Loucy (cell line): ENCODE data around the gene BCAS1.

ENCODE experiments used
- H2AFZ ChIP-seq: fragments of 200-600 bp; sonication (generic); 2 replicates; pipeline ENCODE4 v1.6.0; 2016; ENCODE audit warnings: antibody characterized with exemption, mild to moderate bottlenecking, low read length, moderate library complexity
- H3F3A ChIP-seq: fragments of 200-600 bp; 2 replicates; pipeline ENCODE4 v1.6.0; 2016; ENCODE audit warnings: antibody characterized with exemption, low read depth, mild to moderate bottlenecking
- H3K27me3 ChIP-seq: fragments of 200-600 bp; sonication (generic); 2 replicates; pipeline ENCODE4 v1.6.1; 2014; ENCODE audit warnings: low read length, mild to moderate bottlenecking; ENCODE audit not compliant: insufficient read depth, poor library complexity, severe bottlenecking
- H3K36me3 ChIP-seq: fragments of 200-600 bp; sonication (generic); 2 replicates; pipeline ENCODE4 v1.6.1; 2016; ENCODE audit warnings: low read length; ENCODE audit not compliant: insufficient read depth
- H3K4me1 ChIP-seq: fragments of 200-600 bp; sonication (generic); 2 replicates; pipeline ENCODE4 v1.5.1; 2014; ENCODE audit warnings: low read length, mild to moderate bottlenecking; ENCODE audit not compliant: insufficient read depth, poor library complexity, severe bottlenecking
- H3K4me2 ChIP-seq: fragments of 200-600 bp; sonication (generic); 2 replicates; pipeline ENCODE4 v1.6.0; 2014; ENCODE audit warnings: antibody characterized with exemption, low read length, low read depth, mild to moderate bottlenecking; ENCODE audit not compliant: poor library complexity, severe bottlenecking
- H3K4me3 ChIP-seq: fragments of 200-600 bp; sonication (generic); 2 replicates; pipeline ENCODE4 v1.5.1; 2014; ENCODE audit warnings: low read length, mild to moderate bottlenecking, mixed read lengths; ENCODE audit not compliant: poor library complexity, severe bottlenecking
- H3K79me2 ChIP-seq: fragments of 200-600 bp; sonication (generic); 2 replicates; pipeline ENCODE4 v1.6.1; 2014; ENCODE audit warnings: low read length; ENCODE audit not compliant: insufficient read depth
- H3K9ac ChIP-seq: fragments of 200-600 bp; sonication (generic); 2 replicates; pipeline ENCODE4 v1.6.0; 2014; ENCODE audit warnings: mild to moderate bottlenecking, low read depth, low read length, moderate library complexity; ENCODE audit not compliant: poor library complexity, severe bottlenecking
- H3K9me2 ChIP-seq: fragments of 200-600 bp; sonication (generic); replicated peaks from 2 replicates; pipeline ENCODE4 v1.6.1; 2016; ENCODE audit warnings: low read depth, low read length, mixed read lengths
- H3K9me3 ChIP-seq: fragments of 200-600 bp; sonication (generic); 2 replicates; pipeline ENCODE4 v1.6.1; 2014; ENCODE audit warnings: mild to moderate bottlenecking, antibody characterized with exemption, low read length, low read depth; ENCODE audit not compliant: insufficient read depth
- H4K20me1 ChIP-seq: fragments of 200-600 bp; sonication (generic); 2 replicates; pipeline ENCODE4 v1.6.0; 2014; ENCODE audit warnings: antibody characterized with exemption, low read length, mild to moderate bottlenecking; ENCODE audit not compliant: insufficient read depth, poor library complexity, severe bottlenecking
- CTCF ChIP-seq: fragments of 200-600 bp; sonication (generic); conservative IDR thresholded peaks from 2 replicates; pipeline ENCODE4 v1.5.1; 2014; ENCODE audit warnings: mild to moderate bottlenecking, antibody characterized with exemption, low read length
- EZH2phosphoT487 ChIP-seq: fragments of 200-600 bp; IDR thresholded peaks from 2 replicates; pipeline ENCODE4 v1.6.1; 2018; ENCODE audit warnings: antibody characterized with exemption, mild to moderate bottlenecking, moderate library complexity, borderline replicate concordance

BCAS1 gene

GRCh38 chr20:54083459-54083858 is 13.1 kb upstream of the BCAS1 start:
- no peak overlapping the region for H3K9ac ChIP-seq
- H3K27me3 ChIP-seq = no peaks in the 10 kb centered on the region
- no peak overlapping the region for H3K4me2 ChIP-seq
- TF ChIP-seq EZH2phosphoT487 (no peak), CTCF (no peak)
- no peaks in the 10 kb centered on the region for H4K20me1 ChIP-seq
- peaks cover 41% of the 10 kb centered on the region for H3K4me1 ChIP-seq
- peaks cover 8% of the 10 kb centered on the region for H3F3A ChIP-seq
- no peaks in the 10 kb centered on the region for H3K9me2 ChIP-seq
- H3K79me2 ChIP-seq = no peaks in the 10 kb centered on the region
- H3K36me3 ChIP-seq = no peaks in the 10 kb centered on the region
- no peaks in the 10 kb centered on the region for H3K9me3 ChIP-seq
- no peak overlapping the region for H2AFZ ChIP-seq
- no peak overlapping the region for H3K4me3 ChIP-seq

GRCh38 chr20:54082100-54082499 is 11.7 kb upstream of the BCAS1 start:
- Histone ChIP-seq H3K4me2 (peak overlapping the region; percentile 5), H3F3A (peaks cover 8% of the 10 kb centered on the region), H3K27me3 (no peaks in the 10 kb centered on the region), H2AFZ (peak overlapping the region; percentile 16), H3K9ac (no peak overlapping the region), H4K20me1 (no peaks in the 10 kb centered on the region), H3K36me3 (no peaks in the 10 kb centered on the region), H3K9me2 (no peaks in the 10 kb centered on the region), H3K79me2 (no peaks in the 10 kb centered on the region), H3K4me1 (peaks cover 52% of the 10 kb centered on the region), H3K4me3 (no peak overlapping the region), H3K9me3 (no peaks in the 10 kb centered on the region)
- TF ChIP-seq CTCF (no peak), EZH2phosphoT487 (no peak)

GRCh38 chr20:54079652-54080051 is 9.3 kb upstream of the BCAS1 start:
- Histone ChIP-seq H4K20me1 (no peaks in the 10 kb centered on the region), H3K36me3 (no peaks in the 10 kb centered on the region), H2AFZ (no peak overlapping the region), H3K4me3 (no peak overlapping the region), H3K27me3 (no peaks in the 10 kb centered on the region), H3K79me2 (no peaks in the 10 kb centered on the region), H3K4me2 (peak overlapping the region; percentile 83), H3F3A (peaks cover 8% of the 10 kb centered on the region), H3K9me3 (no peaks in the 10 kb centered on the region), H3K9me2 (no peaks in the 10 kb centered on the region), H3K4me1 (peaks cover 76% of the 10 kb centered on the region), H3K9ac (peak overlapping the region; percentile 73)
- TF ChIP-seq CTCF = no peak
